ENCODE results near the gene FHAD1. TPM values are rescaled to one million over a fixed set of nuclear protein-coding genes. Genes with fewer than 3 reads are reported as not detected.

Gene FHAD1
- total and polyA plus RNA-seq, 4 donors = under 0.01 to 0.13 (median 0.05) TPM; not detected in 1

- DNase-seq (ENCODE audit: low spot score) = no peak
- Histone ChIP-seq H3K9me3 (ENCODE audit: control insufficient read depth in 4 of 4, low read length in 3 of 4) (no peaks in the 10 kb centered on the region), H3K9ac (ENCODE audit: low read depth in 1 of 2, low read length in 2 of 2) (no peak overlapping the region), H3K4me3 (ENCODE audit: low read depth in 1 of 3, low read length in 3 of 3) (no peak overlapping the region), H3K4me1 (ENCODE audit: control insufficient read depth in 4 of 4, insufficient read depth in 4 of 4, low read length in 3 of 4) (peaks cover 0 to 10% (median 8%) of the 10 kb centered on the region in 4 donors), H3K36me3 (ENCODE audit: control insufficient read depth in 4 of 4, insufficient read depth in 3 of 4, low read depth in 1 of 4, low read length in 3 of 4) (no peaks in the 10 kb centered on the region), H3K27me3 (ENCODE audit: control insufficient read depth in 4 of 4, insufficient read depth in 4 of 4, low read length in 3 of 4) (no peaks in the 10 kb centered on the region), H3K27ac (ENCODE audit: low read depth in 1 of 2, low read length in 2 of 2) (no peak overlapping the region)
- no peak for TF ChIP-seq REST (IDR thresholded peaks at IDR 0.05)
- TF ChIP-seq FOXA2 (IDR thresholded peaks at IDR 0.05) = no peak
- no peak for TF ChIP-seq CTCF (IDR thresholded peaks at IDR 0.05; ENCODE audit: low read depth, low read length, missing input control)
- TF ChIP-seq MAX (IDR thresholded peaks at IDR 0.05) = no peak
- no peak for TF ChIP-seq FOXA1 (IDR thresholded peaks at IDR 0.05)
- TF ChIP-seq JUND (IDR thresholded peaks at IDR 0.05) = no peak
- TF ChIP-seq HNF4G (IDR thresholded peaks at IDR 0.05) = no peak
- TF ChIP-seq GABPA (IDR thresholded peaks at IDR 0.05 in 1 of 2, conservative IDR thresholded peaks at IDR 0.05 in 1 of 2) = no peak
- WGBS = 57% methylated on average over 9 of the region's 9 CpGs
Measured at GRCh38 chr1:15393475-15394257, 146.6 kb downstream of the FHAD1 start.

- H3K9me3 ChIP-seq (ENCODE audit: control insufficient read depth in 4 of 4, low read length in 3 of 4) = peaks cover 0 to 2% (median 0%) of the 10 kb centered on the region in 4 donors
- no peak overlapping the region for H3K27ac ChIP-seq (ENCODE audit: low read depth in 1 of 2, low read length in 2 of 2)
- TF ChIP-seq GABPA (IDR thresholded peaks at IDR 0.05 in 1 of 2, conservative IDR thresholded peaks at IDR 0.05 in 1 of 2) (no peak), HNF4A (conservative IDR thresholded peaks at IDR 0.05) (no peak), HNF4G (IDR thresholded peaks at IDR 0.05) (no peak), FOXA2 (IDR thresholded peaks at IDR 0.05) (no peak), ZBTB33 (IDR thresholded peaks at IDR 0.05) (no peak), EGR1 (IDR thresholded peaks at IDR 0.05; ENCODE audit: low read depth in 2 of 2) (no peak)
- no peak for DNase-seq (ENCODE audit: low spot score)
- H3K9ac ChIP-seq (ENCODE audit: low read depth in 1 of 2, low read length in 2 of 2) = no peak overlapping the region
- no peaks in the 10 kb centered on the region for H3K36me3 ChIP-seq (ENCODE audit: control insufficient read depth in 4 of 4, insufficient read depth in 3 of 4, low read depth in 1 of 4, low read length in 3 of 4)
- H3K4me3 ChIP-seq (ENCODE audit: low read depth in 1 of 3, low read length in 3 of 3) = no peak overlapping the region
- WGBS = 32% methylated on average over 3 of the region's 3 CpGs
- H3K27me3 ChIP-seq (ENCODE audit: control insufficient read depth in 4 of 4, insufficient read depth in 4 of 4, low read length in 3 of 4) = no peaks in the 10 kb centered on the region
- peaks cover 0 to 10% (median 8%) of the 10 kb centered on the region in 4 donors for H3K4me1 ChIP-seq (ENCODE audit: control insufficient read depth in 4 of 4, insufficient read depth in 4 of 4, low read length in 3 of 4)
Measured at GRCh38 chr1:15394258-15394690, 147.3 kb downstream of the FHAD1 start.

All from liver (tissue), 9 donors.